PC-9 (cell line): Measurements from ENCODE around the gene MGAT5. TPM values are rescaled to one million over a fixed set of nuclear protein-coding genes. Genes with fewer than 3 reads are reported as not detected.

Source experiments
- BruUV-seq: library from RNA; stranded (reverse); fragments of 400-500 nt; replicated peaks from 2 replicates; lab custom pipeline; 2021; lab: Mats Ljungman, UMichigan
- CTCF ChIA-PET: fragments of 300-600 bp; sonication (Branson Sonifier 250); formaldehyde crosslinking; loops from one replicate; lab custom pipeline; 2022; ENCODE audit warnings: antibody characterized with exemption; lab: Charles Lee
- POLR2A ChIA-PET: fragments of 300-600 bp; sonication (Branson Sonifier 250); formaldehyde crosslinking; loops from one replicate; lab custom pipeline; 2022; ENCODE audit warnings: antibody characterized with exemption; ENCODE audit not compliant: unreplicated experiment; lab: Charles Lee
- DNase-seq, 2 experiments: peaks; one replicate each; pipeline versions ENCODE4 v3.0.0 to v3.0.0-alpha.2; 2015 to 2022; ENCODE audit warnings: mixed read lengths in 1 of 2
- H2AFZ ChIP-seq: fragments of 200-600 bp; sonication (generic); 2 replicates; pipeline ENCODE4 v1.8.1; 2017; ENCODE audit warnings: antibody characterized with exemption
- H3F3A ChIP-seq: fragments of 200-600 bp; sonication (generic); 2 replicates; pipeline ENCODE4 v1.8.1; 2017; ENCODE audit warnings: antibody characterized with exemption, mild to moderate bottlenecking, low read depth; ENCODE audit not compliant: insufficient read depth
- H3K27ac ChIP-seq: fragments of 200-600 bp; sonication (generic); 2 replicates; pipeline ENCODE4 v1.6.1; 2016; ENCODE audit warnings: mixed run types
- H3K27me3 ChIP-seq: fragments of 200-600 bp; sonication (generic); 2 replicates; pipeline ENCODE4 v1.6.1; 2016; ENCODE audit warnings: low read depth, mixed run types; ENCODE audit not compliant: insufficient read depth
- H3K36me3 ChIP-seq: fragments of 200-600 bp; sonication (generic); 2 replicates; pipeline ENCODE4 v1.6.1; 2016; ENCODE audit warnings: low read depth, mixed run types
- H3K4me1 ChIP-seq: fragments of 200-600 bp; sonication (generic); replicated peaks from 2 replicates; pipeline ENCODE4 v1.6.1; 2016; ENCODE audit warnings: mixed run types; ENCODE audit not compliant: insufficient read depth
- H3K4me2 ChIP-seq: fragments of 200-600 bp; sonication (generic); 2 replicates; pipeline ENCODE4 v1.6.1; 2017; ENCODE audit warnings: mixed run types
- H3K4me3 ChIP-seq: fragments of 200-600 bp; sonication (generic); 2 replicates; pipeline ENCODE4 v1.6.1; 2016; ENCODE audit warnings: mixed run types
- H3K79me2 ChIP-seq: fragments of 200-600 bp; sonication (generic); 2 replicates; pipeline ENCODE4 v1.6.1; 2017; ENCODE audit warnings: low read depth, mixed run types
- H3K9me2 ChIP-seq: fragments of 200-600 bp; sonication (generic); 2 replicates; pipeline ENCODE4 v1.8.1; 2017; ENCODE audit warnings: mild to moderate bottlenecking; ENCODE audit not compliant: insufficient read depth
- H3K9me3 ChIP-seq: fragments of 200-600 bp; sonication (generic); 2 replicates; pipeline ENCODE4 v1.8.1; 2016; ENCODE audit warnings: low read depth; ENCODE audit not compliant: insufficient read depth
- H4K20me1 ChIP-seq: fragments of 200-600 bp; sonication (generic); 2 replicates; pipeline ENCODE4 v1.8.1; 2017; ENCODE audit not compliant: insufficient read depth
- CTCF ChIP-seq: fragments of 200-600 bp; sonication (generic); conservative IDR thresholded peaks from 2 replicates; pipeline ENCODE4 v1.6.1; 2017; ENCODE audit warnings: mixed run types, antibody characterized with exemption, mild to moderate bottlenecking, moderate library complexity
- EZH2 ChIP-seq: fragments of 200-600 bp; sonication (generic); IDR thresholded peaks from 2 replicates; pipeline ENCODE4 v1.8.0; 2017; ENCODE audit warnings: antibody characterized with exemption, low read depth
- intact Hi-C: fragments of 100-400 bp; cut with micrococcal nuclease; formaldehyde crosslinking; loops from one replicate; pipeline ENCODE4 v1.10.0; 2022; ENCODE audit not compliant: unreplicated experiment
- total RNA-seq: library from RNA; stranded (reverse); gene quantifications from 2 replicates; pipeline ENCODE4 v1.2.3, GENCODE V29; 2021

Gene MGAT5
- total RNA-seq, 1 experiment from 2014 or later: 33.5 TPM

DNA sequence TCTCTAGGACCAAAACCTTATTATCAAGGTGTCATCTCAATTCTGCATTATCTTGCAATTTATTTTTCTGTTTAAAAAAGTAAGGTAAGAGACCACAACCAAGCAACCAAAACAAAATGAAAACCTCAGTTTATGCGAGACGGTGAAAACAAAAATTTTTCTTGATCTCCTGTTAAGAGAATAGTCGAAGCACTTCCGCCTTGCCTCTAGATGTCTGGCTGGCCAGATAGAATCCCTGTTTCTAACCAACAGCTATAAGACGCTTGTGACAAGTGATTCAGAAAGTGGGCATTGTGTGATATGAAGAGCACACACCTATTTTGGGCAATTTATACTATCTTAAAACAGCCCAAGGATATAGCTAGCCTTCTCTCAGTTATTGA, 51.2 kb downstream of the MGAT5 start:
- H3K36me3 ChIP-seq: no peaks in the 10 kb centered on the region
- no TSS peak for BruUV-seq
- intact Hi-C loops: no loop called here
- H4K20me1 ChIP-seq: peaks cover 3% of the 10 kb centered on the region; the same call in 1 of the 2 replicates
- no peak overlapping the region for H3K4me3 ChIP-seq
- H3K4me1 ChIP-seq: no peaks in the 10 kb centered on the region
- H2AFZ ChIP-seq: no peak overlapping the region
- H3K4me2 ChIP-seq: no peak overlapping the region
- no peak overlapping the region for H3K27ac ChIP-seq
- CTCF ChIA-PET: interaction anchor here (0.5 kb wide), 1 partner anchor 84 kb away, joined by 4 read pairs; no protein-coding TSS in a partner anchor
- POLR2A ChIA-PET: interaction anchor here (0.6 kb wide), 1 partner anchor 42 kb away, joined by 3 read pairs; no protein-coding TSS in a partner anchor
- no peaks in the 10 kb centered on the region for H3K27me3 ChIP-seq
- no peaks in the 10 kb centered on the region for H3K9me3 ChIP-seq
- H3F3A ChIP-seq: no peaks in the 10 kb centered on the region
- no peaks in the 10 kb centered on the region for H3K9me2 ChIP-seq
- no peak for TF ChIP-seq CTCF
- TF ChIP-seq EZH2: no peak
- no peaks in the 10 kb centered on the region for H3K79me2 ChIP-seq
- DNase-seq: no peak

DNA sequence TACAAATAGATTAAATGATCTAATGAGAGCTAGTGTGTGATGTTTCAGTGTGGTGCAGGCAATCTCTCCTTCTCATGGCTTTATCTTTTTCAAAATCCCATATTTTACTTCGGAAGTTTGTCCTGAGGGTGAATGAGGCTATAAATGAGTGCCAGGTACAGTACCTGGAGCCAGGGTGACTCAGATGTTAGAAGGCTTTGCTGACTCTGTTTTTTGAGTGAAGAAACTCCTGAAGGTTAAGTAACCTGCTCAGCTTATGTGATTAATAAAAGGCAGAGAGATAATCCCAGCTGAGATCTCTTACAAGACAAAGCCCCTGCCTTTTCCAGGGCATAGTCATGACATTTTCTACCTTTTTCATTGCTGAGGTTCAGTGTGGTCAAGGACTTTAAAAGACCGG, 52.6 kb downstream of the MGAT5 start:
- DNase-seq: no peak
- H3K27me3 ChIP-seq: no peaks in the 10 kb centered on the region
- no peak overlapping the region for H3K4me2 ChIP-seq
- no peaks in the 10 kb centered on the region for H3K79me2 ChIP-seq
- BruUV-seq: no TSS peak
- no peak overlapping the region for H2AFZ ChIP-seq
- 0 out of 2 replicates have a peak, but pooled peaks cover under 1% of the 10 kb centered on the region for H4K20me1 ChIP-seq
- no peak overlapping the region for H3K4me3 ChIP-seq
- TF ChIP-seq EZH2 (no peak), CTCF (no peak)
- intact Hi-C loops: no loop called here
- no peaks in the 10 kb centered on the region for H3K4me1 ChIP-seq
- no peak overlapping the region for H3K27ac ChIP-seq
- H3F3A ChIP-seq: no peaks in the 10 kb centered on the region
- H3K9me2 ChIP-seq: no peaks in the 10 kb centered on the region
- CTCF ChIA-PET: no interaction called here
- POLR2A ChIA-PET: no interaction called here
- no peaks in the 10 kb centered on the region for H3K9me3 ChIP-seq
- no peaks in the 10 kb centered on the region for H3K36me3 ChIP-seq

DNA sequence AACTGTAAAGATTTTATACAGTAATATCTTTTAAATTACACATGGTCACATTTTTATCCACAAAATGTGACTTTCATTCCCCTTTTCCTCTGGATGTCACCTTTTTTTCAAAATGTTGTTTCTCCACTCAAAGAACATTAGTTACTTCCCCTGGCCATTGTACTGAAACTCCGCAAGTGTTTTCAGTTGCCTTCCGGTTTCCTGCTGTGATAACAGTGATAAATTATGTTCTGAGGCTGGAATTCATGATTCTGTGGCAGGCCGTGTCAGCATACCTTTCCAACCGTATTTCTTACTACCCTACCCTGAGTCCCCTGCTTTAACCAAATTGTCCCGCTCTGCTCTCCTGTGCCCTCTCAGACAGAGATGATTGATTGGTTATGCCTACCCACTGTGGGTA, 53.5 kb downstream of the MGAT5 start:
- Histone ChIP-seq H3K9me2 (no peaks in the 10 kb centered on the region), H2AFZ (no peak overlapping the region), H4K20me1 (no peaks in the 10 kb centered on the region), H3K36me3 (no peaks in the 10 kb centered on the region), H3K4me2 (no peak overlapping the region), H3K27ac (no peak overlapping the region), H3K27me3 (no peaks in the 10 kb centered on the region), H3K4me1 (no peaks in the 10 kb centered on the region), H3K79me2 (no peaks in the 10 kb centered on the region), H3K4me3 (no peak overlapping the region), H3F3A (no peaks in the 10 kb centered on the region), H3K9me3 (no peaks in the 10 kb centered on the region)
- CTCF ChIA-PET: no interaction called here
- POLR2A ChIA-PET: no interaction called here
- BruUV-seq: no TSS peak
- DNase-seq: no peak
- no peak for TF ChIP-seq EZH2
- no peak for TF ChIP-seq CTCF
- intact Hi-C loops: no loop called here
